HG03139 (cell line): ENCODE data around the gene ZNF791.
A peak's percentile ranks its signal among the peaks of the same experiment; 100 is the strongest.
"Not testable (repeated sequence)": the region's sequence is repeated elsewhere in the genome, so short reads cannot be mapped to it uniquely, and the experiment has no call there.

Source experiments
- ATAC-seq: cut with Tn5 transposase; IDR thresholded peaks from one replicate; pipeline ENCODE4 v1.9.1; 2021; ENCODE audit not compliant: unreplicated experiment

Gene ZNF791

GRCh38 chr19:12665671-12666264 is 55.0 kb downstream of the ZNF791 start:
- no peak for ATAC-seq

GRCh38 chr19:12666265-12667048 is 55.7 kb downstream of the ZNF791 start, which contains the start of the genes MAN2B1 and WDR83:
Gene MAN2B1, minus strand, starts transcription at chr19:12666742. Its CDS starts 41 bp downstream, at chr19:12666701.
Gene WDR83, plus strand, starts transcription at chr19:12666807. Its CDS starts 2,984 bp downstream, at chr19:12669791.
- no peak for ATAC-seq

- ATAC-seq: no peak
Observed at GRCh38 chr19:12667731-12668302, 57.1 kb downstream of the ZNF791 start.

- no peak for ATAC-seq
Observed at GRCh38 chr19:12668346-12668745, 57.6 kb downstream of the ZNF791 start.

- no peak for ATAC-seq
Observed at GRCh38 chr19:12668932-12669269, 58.2 kb downstream of the ZNF791 start.

- ATAC-seq: no peak
Observed at GRCh38 chr19:12669270-12670158, 58.8 kb downstream of the ZNF791 start.

- ATAC-seq: no peak
Observed at GRCh38 chr19:12670159-12670928, 59.6 kb downstream of the ZNF791 start.

GRCh38 chr19:12672744-12673143 is 62.0 kb downstream of the ZNF791 start:
- no peak for ATAC-seq

- no peak for ATAC-seq
Observed at GRCh38 chr19:12675399-12675798, 64.7 kb downstream of the ZNF791 start.

- ATAC-seq: no peak
Observed at GRCh38 chr19:12675940-12676339, 65.2 kb downstream of the ZNF791 start.

- no peak for ATAC-seq
Observed at GRCh38 chr19:12676384-12676792, 65.7 kb downstream of the ZNF791 start.

GRCh38 chr19:12676928-12677327 is 66.2 kb downstream of the ZNF791 start:
- no peak for ATAC-seq

- ATAC-seq: not testable (repeated sequence)
Observed at GRCh38 chr19:12678039-12678438, 67.3 kb downstream of the ZNF791 start.

- no peak for ATAC-seq
Observed at GRCh38 chr19:12680034-12680433, 69.3 kb downstream of the ZNF791 start.

- peak; percentile 58 for ATAC-seq
Observed at GRCh38 chr19:12681074-12681987, 70.6 kb downstream of the ZNF791 start, which contains the start of gene DHPS. Gene DHPS, minus strand, starts transcription at chr19:12681880. Its CDS starts 114 bp downstream, at chr19:12681766.
